Erythroblast (primary cell): Measurements from ENCODE around the gene MAP3K4.

Experiments used
- GATA1 ChIP-seq: IDR thresholded peaks from 2 replicates; pipeline ENCODE4 v1.6.1; 2011; ENCODE audit warnings: low read depth, mild to moderate bottlenecking, control low read depth, low read length, moderate library complexity
- POLR2A ChIP-seq: IDR thresholded peaks from 2 replicates; pipeline ENCODE4 v1.6.1; 2011; ENCODE audit warnings: mild to moderate bottlenecking, low read length

DNA sequence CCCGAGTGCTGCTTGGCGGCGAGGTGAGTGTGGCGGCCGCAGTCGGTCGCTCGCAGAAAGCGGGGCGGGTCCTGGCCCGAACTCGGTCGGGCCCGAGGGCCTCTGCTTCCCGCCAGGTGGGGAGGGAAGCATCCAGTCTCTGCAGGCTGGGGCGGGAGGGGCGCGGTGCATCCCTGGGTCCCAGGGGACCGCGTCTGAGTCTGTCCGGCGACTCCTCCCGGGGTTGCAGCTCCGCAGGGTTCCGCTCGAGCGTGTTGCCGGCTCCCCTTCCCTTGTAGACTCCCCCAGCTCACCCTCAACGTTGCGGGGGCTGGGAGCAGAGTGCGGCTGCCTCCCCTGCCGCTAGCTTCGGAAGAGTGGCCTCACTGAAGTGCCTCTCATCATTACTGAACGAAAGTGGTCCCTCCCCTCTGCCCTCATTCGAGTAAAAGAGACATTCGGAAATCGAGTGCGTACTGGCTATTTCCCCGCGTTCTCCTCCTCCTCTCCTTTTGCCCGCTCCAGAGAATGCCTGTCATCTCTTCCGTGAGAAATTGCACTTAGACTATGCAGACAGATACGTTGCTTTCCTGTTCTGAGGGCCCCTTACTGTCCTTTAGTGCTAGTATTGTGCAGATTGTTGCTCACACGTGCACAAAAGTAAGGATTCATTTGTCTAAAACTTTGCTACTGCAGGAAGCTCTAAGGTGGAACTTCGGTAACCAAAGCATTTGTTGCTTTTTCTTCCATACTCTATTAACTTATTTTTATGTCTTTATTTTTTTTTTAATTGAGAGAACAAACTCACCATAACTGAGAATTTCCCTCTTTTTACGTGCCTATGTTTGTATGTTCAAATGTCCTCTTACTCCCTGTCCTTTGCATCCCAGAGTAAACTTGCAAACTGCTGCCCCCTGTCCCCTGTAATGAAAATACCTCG lies 751 bp downstream of the MAP3K4 start:
- TF ChIP-seq POLR2A (peak; percentile 23), GATA1 (no peak)
